ENCODE measurements around the gene TMEM255B.
"Not testable (repeated sequence)": the region's sequence is repeated elsewhere in the genome, so short reads cannot be mapped to it uniquely, and the experiment has no call there.

Gene TMEM255B

DNA sequence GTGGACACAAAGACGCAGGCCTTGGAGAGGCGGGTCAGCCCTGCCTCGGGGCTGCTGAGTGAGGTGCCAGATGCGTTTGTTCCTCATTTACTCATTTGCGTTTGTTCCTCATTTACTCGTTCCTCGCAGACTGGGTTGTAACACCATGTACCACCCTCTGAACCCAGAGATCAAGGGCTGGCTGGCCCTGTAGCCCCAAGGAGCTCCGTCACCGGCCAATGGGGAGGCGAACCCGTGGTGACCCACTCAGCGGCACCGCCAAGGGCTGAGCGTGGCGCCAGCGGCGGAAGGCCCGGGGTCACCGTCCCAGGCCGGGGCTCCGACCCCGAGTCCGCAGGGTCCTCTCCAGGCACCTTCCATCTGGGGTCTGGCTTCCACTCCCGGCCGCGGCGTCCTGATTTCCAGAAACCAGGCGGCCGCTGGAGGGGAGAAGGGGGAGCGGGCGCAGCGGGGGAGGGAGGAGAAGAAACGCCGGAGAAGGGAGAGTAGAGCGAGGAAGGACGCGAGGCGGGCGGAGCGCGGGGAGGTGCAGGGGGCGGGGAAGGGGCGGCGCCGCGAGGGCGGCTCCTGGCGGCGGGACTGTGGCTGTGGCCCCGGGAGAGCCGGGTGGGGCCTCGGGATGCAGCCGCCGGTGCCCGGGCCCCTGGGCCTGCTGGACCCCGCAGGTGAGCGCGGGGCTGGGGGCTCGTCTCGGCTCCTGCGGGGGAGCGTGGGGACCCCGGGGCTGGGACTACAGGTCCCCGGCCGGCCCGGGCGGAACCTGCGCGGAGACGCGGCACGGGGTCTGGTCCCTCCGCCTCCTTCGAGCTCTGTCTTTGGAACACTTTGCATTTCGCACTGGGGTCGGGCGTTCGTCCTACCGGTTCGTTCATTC is at the start of gene TMEM255B:
Gene TMEM255B, plus strand, starts transcription at position 576 of the 874 bp plus-strand sequence. Its CDS starts 44 bp downstream, at position 620.
- peak; percentile 25 for DNase-seq (ENCODE audit: low spot score)

DNA sequence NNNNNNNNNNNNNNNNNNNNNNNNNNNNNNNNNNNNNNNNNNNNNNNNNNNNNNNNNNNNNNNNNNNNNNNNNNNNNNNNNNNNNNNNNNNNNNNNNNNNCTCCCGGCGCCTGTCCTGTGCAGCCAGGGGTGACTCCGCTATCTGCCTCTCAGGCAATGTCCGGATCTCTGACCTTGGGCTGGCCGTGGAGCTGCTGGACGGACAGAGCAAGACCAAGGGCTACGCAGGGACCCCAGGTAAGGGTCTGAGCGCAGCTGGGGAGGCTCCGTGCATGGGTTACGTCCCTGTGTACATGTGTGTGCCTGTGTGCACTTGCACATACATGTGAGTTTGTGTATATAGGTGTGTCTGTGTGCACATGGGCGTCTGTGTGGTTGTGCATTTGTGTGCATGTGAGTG is 36.1 kb upstream of the TMEM255B start:
- DNase-seq (ENCODE audit: low spot score), result no peak

DNA sequence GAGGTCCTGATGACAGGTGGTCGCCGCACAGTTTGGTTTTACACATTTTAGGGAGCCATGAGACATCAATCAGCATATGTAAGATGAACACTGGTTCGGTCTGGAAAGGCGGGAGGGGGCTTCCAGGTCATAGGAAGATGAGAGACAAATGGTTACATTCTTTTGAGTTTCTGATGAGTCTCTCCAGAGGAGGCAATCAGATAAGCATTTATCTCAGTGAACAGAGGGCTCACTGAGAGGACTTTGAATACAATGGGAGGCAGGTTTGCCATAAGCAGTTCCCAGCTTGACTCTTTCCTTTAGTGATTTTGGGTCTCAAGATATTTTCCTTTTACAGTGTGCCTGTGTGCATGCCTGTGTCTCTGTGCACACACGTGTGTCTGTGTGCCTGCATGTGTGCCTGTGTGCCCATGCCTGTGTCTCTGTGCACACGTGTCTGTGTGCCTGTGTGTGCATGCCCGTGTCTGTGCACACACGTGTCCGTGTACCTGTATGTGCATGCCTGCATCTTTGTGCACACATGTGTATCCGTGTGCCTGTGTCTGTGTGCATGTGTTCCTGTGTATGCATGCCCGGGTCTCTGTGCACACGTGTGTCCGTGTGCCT is 35.5 kb upstream of the TMEM255B start:
- DNase-seq (ENCODE audit: low spot score), result no peak

DNA sequence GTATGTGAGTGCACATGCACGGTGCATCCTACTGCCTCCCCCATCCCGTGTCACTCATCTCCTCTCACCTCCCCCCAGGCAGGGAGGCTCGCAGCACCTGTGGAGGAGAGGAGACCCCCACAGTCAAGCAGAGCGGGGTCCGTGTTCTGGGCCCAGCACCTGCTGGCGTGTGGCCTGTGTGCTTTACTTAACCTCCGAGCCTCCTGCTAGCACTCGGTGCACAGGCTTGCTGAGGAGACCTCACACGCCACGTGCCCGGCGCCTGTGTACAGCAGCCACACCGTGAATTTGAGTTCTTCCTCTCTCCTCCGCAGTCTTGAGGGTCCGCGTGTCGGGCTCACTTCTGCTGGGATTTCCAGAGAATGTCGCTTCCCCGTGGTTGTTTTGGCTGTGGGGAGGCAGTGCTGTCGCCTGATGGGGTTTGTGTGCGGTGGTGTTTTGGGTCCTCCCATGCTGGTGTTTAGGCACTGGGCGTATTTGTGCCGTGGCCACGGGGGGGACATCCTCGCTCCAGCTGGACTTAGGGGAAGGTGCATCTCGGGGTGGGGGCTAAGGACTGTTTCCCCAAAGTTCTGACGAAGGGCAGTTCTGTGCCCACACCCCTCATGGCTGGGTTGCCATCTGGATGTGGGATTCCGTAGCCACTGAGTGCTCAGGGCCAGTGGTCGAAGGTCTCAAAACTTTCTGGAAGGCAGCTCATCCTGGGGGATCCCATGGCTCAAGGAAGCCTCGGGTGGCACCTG is 34.8 kb upstream of the TMEM255B start:
- DNase-seq (ENCODE audit: low spot score), result no peak

DNA sequence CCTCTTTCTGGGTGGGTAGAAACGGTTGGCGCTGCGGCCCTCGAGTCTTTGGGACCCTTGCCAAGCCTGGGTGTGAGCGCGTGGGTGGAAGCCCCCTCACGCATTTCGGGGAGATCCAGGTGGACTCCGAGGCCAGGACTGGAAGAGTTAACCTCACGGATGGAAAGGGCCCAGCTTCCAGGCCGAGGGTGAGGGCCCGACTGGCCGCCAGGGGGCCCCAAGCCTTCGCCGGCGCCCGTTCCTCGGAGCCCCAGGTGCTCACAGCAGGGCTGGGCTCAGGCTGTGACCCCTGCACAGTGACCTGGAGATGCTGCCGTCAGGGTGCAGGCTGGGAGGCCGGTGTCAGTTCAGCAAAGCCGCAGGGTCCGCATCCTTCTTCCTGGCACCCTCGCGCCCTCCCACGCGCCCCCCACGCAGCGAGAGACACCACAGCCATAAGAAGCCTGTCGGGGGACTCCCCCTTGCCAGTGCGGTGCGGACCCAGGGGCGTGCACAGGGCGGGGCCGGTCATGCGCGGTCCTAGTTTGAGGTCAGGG is 34.2 kb upstream of the TMEM255B start:
- DNase-seq (ENCODE audit: low spot score), result peak; percentile 72

DNA sequence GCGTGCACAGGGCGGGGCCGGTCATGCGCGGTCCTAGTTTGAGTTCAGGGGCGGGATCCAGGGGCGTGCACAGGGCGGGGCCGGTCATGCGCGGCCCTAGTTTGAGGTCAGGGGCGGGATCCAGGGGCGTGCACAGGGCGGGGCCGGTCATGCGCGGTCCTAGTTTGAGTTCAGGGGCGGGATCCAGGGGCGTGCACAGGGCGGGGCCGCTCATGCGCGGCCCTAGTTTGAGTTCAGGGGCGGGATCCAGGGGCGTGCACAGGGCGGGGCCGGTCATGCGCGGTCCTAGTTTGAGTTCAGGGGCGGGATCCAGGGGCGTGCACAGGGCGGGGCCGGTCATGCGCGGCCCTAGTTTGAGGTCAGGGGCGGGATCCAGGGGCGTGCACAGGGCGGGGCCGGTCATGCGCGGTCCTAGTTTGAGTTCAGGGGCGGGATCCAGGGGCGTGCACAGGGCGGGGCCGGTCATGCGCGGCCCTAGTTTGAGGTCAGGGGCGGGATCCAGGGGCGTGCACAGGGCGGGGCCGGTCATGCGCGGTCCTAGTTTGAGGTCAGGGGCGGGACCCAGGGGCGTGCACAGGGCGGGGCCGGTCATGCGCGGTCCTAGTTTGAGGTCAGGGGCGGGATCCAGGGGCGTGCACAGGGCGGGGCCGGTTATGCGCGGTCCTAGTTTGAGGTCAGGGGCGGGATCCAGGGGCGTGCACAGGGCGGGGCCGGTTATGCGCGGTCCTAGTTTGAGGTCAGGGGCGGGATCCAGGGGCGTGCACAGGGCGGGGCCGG is 33.5 kb upstream of the TMEM255B start:
- DNase-seq (ENCODE audit: low spot score), result not testable (repeated sequence)

GRCh38 chr13:113726106-113726821 is 32.8 kb upstream of the TMEM255B start:
- DNase-seq (ENCODE audit: low spot score), result peak; percentile 47

DNA sequence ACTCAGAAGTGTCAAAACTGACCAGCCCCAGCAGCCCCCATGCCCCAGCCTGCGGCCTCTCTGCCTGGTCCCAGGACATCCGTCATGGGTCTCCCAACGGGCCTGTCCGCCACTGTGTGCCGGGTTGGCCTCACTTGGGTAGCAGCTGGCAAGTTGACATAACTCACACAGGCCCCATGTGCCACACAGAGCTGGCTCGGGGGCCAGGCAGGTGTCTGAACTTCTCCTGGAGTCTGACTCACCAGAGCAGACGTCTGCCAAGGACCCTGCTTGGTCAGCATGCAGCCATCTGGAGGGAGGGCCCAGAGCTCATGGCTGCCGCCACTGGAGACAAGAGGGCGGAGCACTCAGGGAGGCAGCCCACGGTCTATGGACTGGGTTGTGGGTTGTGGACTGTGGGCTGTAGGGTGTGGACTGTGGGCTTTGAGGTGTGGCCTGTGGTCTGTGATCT is 32.0 kb upstream of the TMEM255B start:
- no peak for DNase-seq (ENCODE audit: low spot score)

DNA sequence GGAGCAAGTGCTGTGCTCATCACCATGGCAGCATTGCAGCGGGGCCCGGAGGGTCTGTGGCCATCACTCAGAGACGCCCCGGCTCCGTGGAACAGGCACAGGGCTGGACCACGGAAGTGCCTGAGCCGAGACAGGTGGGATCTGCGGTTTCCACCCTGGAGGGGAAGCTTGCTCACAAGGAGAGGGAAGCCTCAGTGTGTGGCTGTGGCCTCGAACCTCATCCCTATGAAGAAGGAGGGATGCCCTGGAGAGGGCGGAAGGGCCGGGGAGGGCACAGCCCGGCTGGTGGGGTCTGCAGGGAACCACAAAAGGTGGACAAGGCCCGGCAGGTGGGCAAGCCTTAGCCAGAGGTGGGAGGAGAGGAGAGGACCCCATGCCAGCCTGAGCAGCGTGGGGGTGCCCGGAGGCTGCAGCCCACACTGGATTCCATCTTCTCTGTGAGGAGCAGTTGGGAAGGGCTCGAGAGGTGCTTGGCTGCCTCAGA is 30.4 kb upstream of the TMEM255B start:
- DNase-seq (ENCODE audit: low spot score), result no peak

GRCh38 chr13:113729187-113730019 is 29.6 kb upstream of the TMEM255B start:
- no peak for DNase-seq (ENCODE audit: low spot score)

DNA sequence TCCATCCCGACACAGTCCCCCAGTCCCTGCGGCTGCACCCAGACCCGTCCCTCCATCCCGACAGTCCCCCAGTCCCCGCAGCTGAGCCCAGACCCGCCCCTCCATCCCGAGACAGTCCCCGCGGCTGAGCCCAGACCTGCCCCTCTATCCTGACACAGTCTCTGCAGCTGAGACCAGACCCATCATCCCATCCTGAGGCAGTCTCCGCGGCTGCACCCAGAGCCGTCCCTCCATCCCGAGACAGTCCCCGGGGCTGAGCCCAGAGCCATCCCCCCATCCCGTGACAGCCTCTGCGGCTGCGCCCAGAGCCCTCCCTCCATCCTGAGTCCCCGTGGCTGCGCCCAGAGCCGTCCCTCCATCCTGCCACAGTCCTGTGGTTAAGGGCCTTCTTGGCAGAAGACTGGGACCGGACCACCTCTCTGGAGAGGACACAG is 28.8 kb upstream of the TMEM255B start:
- no peak for DNase-seq (ENCODE audit: low spot score)

DNA sequence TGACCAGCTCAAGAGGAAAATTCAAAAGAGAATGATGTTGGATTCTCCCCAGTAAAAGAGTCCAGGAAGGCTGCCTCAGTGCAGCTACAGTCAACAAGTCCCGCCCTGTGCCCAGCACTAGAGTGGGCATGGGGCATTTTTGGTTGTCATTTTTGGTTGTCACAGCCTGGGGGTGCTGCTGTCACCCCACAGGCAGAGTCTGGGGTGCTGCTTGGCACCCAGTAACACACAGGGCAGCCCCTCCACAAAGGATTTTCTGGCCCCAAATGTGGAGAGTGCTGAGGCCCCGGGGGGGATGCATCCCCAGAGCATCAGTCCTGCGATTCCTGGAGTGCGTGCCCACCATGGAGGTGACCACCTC is 28.2 kb upstream of the TMEM255B start:
- DNase-seq (ENCODE audit: low spot score), result no peak

GRCh38 chr13:113731192-113732175 is 27.5 kb upstream of the TMEM255B start:
- no peak for DNase-seq (ENCODE audit: low spot score)

DNA sequence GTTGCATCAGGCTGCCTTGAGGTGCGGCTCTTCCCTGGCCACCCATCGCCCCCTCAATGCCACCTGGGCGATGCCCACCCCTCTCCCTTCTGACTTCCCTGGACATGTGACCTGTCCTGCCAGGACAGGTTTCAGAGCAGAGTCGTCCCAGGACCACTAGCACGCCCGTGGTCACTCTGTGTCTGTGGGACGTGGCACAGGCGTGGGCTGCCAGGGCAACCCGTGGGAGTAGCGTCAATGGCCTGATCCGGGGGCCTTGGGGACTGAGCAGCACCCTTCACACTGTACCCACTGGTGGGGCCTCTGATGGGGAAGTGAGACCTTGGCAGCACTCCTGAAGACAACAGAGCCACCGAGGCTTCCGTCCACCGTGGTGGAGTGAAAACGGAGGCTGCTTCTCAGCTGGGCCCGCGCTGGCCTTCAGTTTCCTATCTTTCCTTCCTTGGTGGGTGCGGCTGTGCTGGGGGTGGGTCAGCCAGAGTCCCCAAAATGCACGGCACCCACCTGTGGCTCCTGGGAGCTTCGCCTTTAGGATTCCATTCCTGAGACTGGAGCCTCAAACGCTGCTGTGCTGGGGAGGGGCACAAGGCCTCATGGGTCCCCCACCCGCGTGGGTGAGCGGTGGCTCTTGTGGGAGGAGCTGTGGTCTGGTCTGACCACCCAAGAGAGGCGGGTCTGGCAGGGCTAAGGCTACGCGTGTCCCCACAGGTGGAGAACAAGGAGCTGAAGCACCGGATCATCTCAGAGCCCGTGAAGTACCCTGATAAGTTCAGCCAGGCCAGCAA is 26.7 kb upstream of the TMEM255B start:
- DNase-seq (ENCODE audit: low spot score), result no peak

DNA sequence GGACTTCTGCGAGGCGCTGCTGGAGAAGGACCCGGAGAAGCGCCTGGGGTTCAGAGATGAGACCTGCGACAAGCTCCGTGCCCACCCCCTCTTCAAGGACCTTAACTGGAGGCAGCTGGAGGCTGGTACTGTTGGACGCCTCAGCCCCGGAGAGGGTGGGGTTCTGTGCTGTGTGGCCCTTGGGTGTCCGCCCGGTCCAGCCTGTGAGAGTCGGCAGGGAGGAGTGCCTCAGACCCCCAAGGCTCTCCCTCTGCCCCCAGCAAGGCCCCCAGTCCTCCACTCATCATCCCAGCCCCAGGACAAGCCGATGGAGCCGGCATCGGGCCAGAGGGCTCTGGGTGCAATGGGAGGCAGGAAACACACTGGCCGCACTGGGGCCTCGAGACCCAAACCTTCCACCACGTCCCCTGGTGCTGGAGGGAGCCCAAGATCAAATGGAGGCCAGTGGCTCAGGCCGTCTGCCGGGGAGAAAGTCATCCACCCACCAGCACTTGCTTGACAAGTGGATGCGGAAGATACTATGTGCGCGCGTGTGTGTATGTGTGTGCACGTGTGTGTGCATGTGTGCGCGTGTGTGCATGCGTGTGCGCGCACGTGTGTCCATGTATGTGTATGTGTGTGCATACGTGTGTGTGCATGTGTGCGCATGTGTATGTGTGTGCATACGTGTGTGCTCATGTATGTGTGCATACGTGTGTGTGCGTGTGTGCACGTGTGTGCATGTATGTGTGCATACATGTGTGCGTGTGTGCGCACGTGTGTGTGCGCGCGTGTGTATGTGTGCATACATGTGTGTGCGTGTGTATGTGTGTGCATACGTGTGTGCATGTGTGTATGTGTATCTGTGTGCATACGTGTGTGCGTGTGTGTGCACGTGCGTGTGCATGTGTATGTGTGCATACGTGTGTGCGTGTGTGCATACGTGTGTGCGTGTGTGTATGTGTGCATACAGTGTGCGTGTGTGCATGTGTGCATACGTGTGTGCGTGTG is 25.8 kb upstream of the TMEM255B start:
- no peak for DNase-seq (ENCODE audit: low spot score)

GRCh38 chr13:113734099-113734825 is 24.8 kb upstream of the TMEM255B start:
- no peak for DNase-seq (ENCODE audit: low spot score)
